C4-2B (cell line): ENCODE data around the gene COL15A1.

Experiments
- H3K27ac ChIP-seq: fragments of 450-650 bp; 2 replicates; pipeline ENCODE4 v1.5.1; 2017
- CTCF ChIP-seq: fragments of 450-650 bp; conservative IDR thresholded peaks from 2 replicates; pipeline ENCODE4 v1.5.1; 2017; ENCODE audit warnings: mild to moderate bottlenecking
- ZFX ChIP-seq: fragments of 450-650 bp; IDR thresholded peaks from 2 replicates; pipeline ENCODE4 v1.6.1; 2017

The COL15A1 gene

GRCh38 chr9:98958271-98958984, 14.7 kb downstream of the COL15A1 start:
- no peak overlapping the region for H3K27ac ChIP-seq
- TF ChIP-seq ZFX (no peak), CTCF (no peak)

GRCh38 chr9:98960409-98960808, 16.7 kb downstream of the COL15A1 start:
- no peak overlapping the region for H3K27ac ChIP-seq
- TF ChIP-seq CTCF (no peak), ZFX (no peak)

- no peak overlapping the region for H3K27ac ChIP-seq
- TF ChIP-seq CTCF, result no peak
- no peak for TF ChIP-seq ZFX
Observed at GRCh38 chr9:98961513-98962180, 17.9 kb downstream of the COL15A1 start.

GRCh38 chr9:98962181-98962560, 18.5 kb downstream of the COL15A1 start:
- H3K27ac ChIP-seq, result no peak overlapping the region
- no peak for TF ChIP-seq ZFX
- no peak for TF ChIP-seq CTCF

GRCh38 chr9:98962861-98963260, 19.2 kb downstream of the COL15A1 start:
- no peak overlapping the region for H3K27ac ChIP-seq
- TF ChIP-seq ZFX, result no peak
- no peak for TF ChIP-seq CTCF

- TF ChIP-seq ZFX (no peak), CTCF (no peak)
Observed at GRCh38 chr9:98964201-98964600, 20.5 kb downstream of the COL15A1 start.

GRCh38 chr9:98964911-98965336, 21.2 kb downstream of the COL15A1 start:
- no peak for TF ChIP-seq ZFX
- TF ChIP-seq CTCF, result no peak
- H3K27ac ChIP-seq, result no peak overlapping the region

More at GRCh38 chr9:98964201-98964600, 20.5 kb downstream of the COL15A1 start:
- no peak overlapping the region for H3K27ac ChIP-seq
